GM21528 (cell line): ENCODE measurements around the gene PAFAH1B2.
"Not testable (repeated sequence)": the region's sequence is repeated elsewhere in the genome, so short reads cannot be mapped to it uniquely, and the experiment has no call there.

Experiments
- ATAC-seq: cut with Tn5 transposase; IDR thresholded peaks from one replicate; pipeline ENCODE4 v1.9.1; 2021; ENCODE audit warnings: mild to moderate bottlenecking, moderate library complexity; ENCODE audit not compliant: unreplicated experiment, low FRiP score

PAFAH1B2 gene

GRCh38 chr11:117171404-117172061 lies 27.4 kb downstream of the PAFAH1B2 start:
- no peak for ATAC-seq

- no peak for ATAC-seq
Observed at GRCh38 chr11:117172724-117173421, 28.8 kb downstream of the PAFAH1B2 start.

- no peak for ATAC-seq
Observed at GRCh38 chr11:117175104-117175503, 31.0 kb downstream of the PAFAH1B2 start.

GRCh38 chr11:117175781-117176180 lies 31.7 kb downstream of the PAFAH1B2 start:
- no peak for ATAC-seq

- ATAC-seq = no peak
Observed at GRCh38 chr11:117176186-117176585, 32.1 kb downstream of the PAFAH1B2 start.

GRCh38 chr11:117177534-117178209 lies 33.6 kb downstream of the PAFAH1B2 start:
- no peak for ATAC-seq

- ATAC-seq = peak; percentile 85
Observed at GRCh38 chr11:117178210-117179034, 34.3 kb downstream of the PAFAH1B2 start, which contains the start of gene SIDT2. TSS of gene SIDT2 (plus strand) at chr11:117178743. CDS start at chr11:117179264, 521 bp downstream.

GRCh38 chr11:117179048-117179999 lies 35.2 kb downstream of the PAFAH1B2 start:
- peak; percentile 40 for ATAC-seq

GRCh38 chr11:117180020-117180419 lies 35.9 kb downstream of the PAFAH1B2 start:
- ATAC-seq = no peak

GRCh38 chr11:117180661-117181585 lies 36.8 kb downstream of the PAFAH1B2 start:
- ATAC-seq = no peak

GRCh38 chr11:117181586-117182550 lies 37.8 kb downstream of the PAFAH1B2 start:
- ATAC-seq = no peak

- no peak for ATAC-seq
Observed at GRCh38 chr11:117182551-117182935, 38.5 kb downstream of the PAFAH1B2 start.

- ATAC-seq = not testable (repeated sequence)
Observed at GRCh38 chr11:117183178-117183577, 39.1 kb downstream of the PAFAH1B2 start.

- ATAC-seq = no peak
Observed at GRCh38 chr11:117183724-117184349, 39.8 kb downstream of the PAFAH1B2 start.

- no peak for ATAC-seq
Observed at GRCh38 chr11:117185736-117186430, 41.8 kb downstream of the PAFAH1B2 start.

GRCh38 chr11:117186431-117186761 lies 42.3 kb downstream of the PAFAH1B2 start:
- no peak for ATAC-seq
